Measurements from ENCODE around the gene MITF. TPM values are rescaled to one million over a fixed set of nuclear protein-coding genes. Genes with fewer than 3 reads are reported as not detected.

MITF gene
- total RNA-seq, 4 donors from 2014 or later: 2.1 to 9.1 (median 4.7) TPM

DNA sequence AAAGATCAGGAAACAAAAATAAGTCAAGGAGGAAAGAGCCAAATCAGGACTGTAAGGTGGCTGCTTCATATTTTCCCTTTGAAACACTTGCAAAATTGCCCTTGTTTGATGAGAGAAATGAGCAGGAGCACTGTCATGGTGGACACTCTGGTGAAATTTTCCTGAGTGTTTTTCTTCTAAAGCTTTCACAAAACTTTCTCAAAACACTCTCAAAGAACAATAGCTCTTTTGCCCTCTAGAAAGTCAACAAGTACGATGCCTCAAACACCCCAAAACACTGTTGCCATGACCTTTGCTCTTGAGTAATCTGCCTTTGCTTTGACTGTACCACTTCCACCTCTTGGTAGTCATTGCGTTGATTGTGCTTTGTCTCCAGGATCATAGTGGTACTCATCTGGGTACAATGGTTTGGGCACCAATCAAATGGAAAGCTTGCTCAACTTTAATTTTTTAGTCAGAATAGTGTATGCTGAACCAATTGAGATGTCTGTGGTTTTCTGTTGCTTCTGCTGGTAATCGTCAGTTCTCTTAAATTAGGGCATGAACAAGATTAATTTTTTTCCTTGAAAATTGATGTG is 13.2 kb upstream of the MITF start:
- Histone ChIP-seq H3K36me3 (no peaks in the 10 kb centered on the region), H3K27me3 (no peaks in the 10 kb centered on the region), H3K27ac (no peak overlapping the region), H3K4me3 (no peak overlapping the region), H3K9me3 (no peaks in the 10 kb centered on the region), H3K4me1 (no peaks in the 10 kb centered on the region)
- TF ChIP-seq, protein P1, sequence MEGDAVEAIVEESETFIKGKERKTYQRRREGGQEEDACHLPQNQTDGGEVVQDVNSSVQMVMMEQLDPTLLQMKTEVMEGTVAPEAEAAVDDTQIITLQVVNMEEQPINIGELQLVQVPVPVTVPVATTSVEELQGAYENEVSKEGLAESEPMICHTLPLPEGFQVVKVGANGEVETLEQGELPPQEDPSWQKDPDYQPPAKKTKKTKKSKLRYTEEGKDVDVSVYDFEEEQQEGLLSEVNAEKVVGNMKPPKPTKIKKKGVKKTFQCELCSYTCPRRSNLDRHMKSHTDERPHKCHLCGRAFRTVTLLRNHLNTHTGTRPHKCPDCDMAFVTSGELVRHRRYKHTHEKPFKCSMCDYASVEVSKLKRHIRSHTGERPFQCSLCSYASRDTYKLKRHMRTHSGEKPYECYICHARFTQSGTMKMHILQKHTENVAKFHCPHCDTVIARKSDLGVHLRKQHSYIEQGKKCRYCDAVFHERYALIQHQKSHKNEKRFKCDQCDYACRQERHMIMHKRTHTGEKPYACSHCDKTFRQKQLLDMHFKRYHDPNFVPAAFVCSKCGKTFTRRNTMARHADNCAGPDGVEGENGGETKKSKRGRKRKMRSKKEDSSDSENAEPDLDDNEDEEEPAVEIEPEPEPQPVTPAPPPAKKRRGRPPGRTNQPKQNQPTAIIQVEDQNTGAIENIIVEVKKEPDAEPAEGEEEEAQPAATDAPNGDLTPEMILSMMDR (IDR thresholded peaks at IDR 0.05): no peak
- TF ChIP-seq POLR2A (IDR thresholded peaks at IDR 0.05): no peak
- no peak for DNase-seq

DNA sequence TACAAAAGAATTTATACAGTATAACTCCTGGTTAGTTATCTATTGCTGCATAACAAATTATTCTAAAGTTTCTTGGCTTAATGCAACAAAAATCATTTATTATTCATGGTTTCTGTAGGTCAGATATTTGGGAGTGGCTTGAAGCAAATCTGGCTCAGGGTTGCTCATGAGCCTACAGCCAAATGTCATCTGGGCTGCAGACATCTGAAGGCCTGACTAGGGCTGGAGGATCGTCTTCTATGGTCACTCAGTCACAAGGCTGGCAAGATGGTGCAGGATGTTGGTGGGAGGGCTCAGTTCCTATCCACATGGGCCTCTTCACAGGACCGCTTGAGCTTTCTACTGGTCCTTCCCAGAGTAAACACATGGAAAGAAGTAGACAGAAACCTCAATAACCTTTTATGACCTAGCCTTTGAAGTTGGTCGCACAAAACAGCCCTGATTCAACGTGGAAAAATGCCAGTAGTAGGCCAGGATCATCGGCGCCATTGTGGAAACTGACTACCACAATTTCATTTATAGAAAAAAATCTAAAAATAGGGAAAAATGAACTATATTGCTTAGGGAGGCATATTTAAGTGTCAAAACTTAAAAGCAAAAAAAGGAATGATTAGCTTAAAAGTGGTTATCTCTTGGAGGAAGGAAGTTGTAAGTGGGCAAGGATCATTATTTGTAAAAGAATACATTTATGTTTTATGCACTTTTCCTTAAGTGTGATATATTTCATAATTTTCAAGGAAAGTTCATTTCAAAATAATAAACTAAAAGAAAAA is 9.9 kb upstream of the MITF start:
- no peaks in the 10 kb centered on the region for H3K9me3 ChIP-seq
- no peak overlapping the region for H3K4me3 ChIP-seq
- DNase-seq: no peak
- TF ChIP-seq POLR2A (IDR thresholded peaks at IDR 0.05): no peak
- TF ChIP-seq, protein P1 (IDR thresholded peaks at IDR 0.05): no peak
- H3K36me3 ChIP-seq: no peaks in the 10 kb centered on the region
- H3K27me3 ChIP-seq: no peaks in the 10 kb centered on the region
- no peak overlapping the region for H3K27ac ChIP-seq
- H3K4me1 ChIP-seq: no peaks in the 10 kb centered on the region

DNA sequence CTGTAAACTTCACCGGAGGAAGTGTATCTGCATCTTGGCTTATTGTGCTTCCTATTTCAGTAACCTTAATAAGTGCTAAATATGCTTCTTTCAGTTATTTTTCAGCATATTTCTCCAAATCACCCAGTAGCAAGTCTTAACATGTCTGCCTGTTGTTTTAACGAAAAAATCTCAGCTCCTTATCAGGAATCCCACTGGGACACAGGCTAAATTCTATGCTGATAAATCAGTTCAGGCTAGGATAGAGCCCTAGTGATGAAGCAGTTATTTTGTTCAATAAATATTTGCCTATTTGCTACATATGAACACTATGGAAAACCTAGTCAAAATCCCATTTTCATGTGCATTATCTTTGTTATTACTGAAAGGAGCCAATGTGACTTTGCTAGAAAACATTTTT is 8.2 kb upstream of the MITF start:
- Histone ChIP-seq H3K27me3 (no peaks in the 10 kb centered on the region), H3K27ac (no peak overlapping the region), H3K9me3 (no peaks in the 10 kb centered on the region), H3K36me3 (no peaks in the 10 kb centered on the region), H3K4me1 (no peaks in the 10 kb centered on the region), H3K4me3 (no peak overlapping the region)
- no peak for TF ChIP-seq POLR2A (IDR thresholded peaks at IDR 0.05)
- TF ChIP-seq, protein P1 (IDR thresholded peaks at IDR 0.05): no peak
- no peak for DNase-seq

DNA sequence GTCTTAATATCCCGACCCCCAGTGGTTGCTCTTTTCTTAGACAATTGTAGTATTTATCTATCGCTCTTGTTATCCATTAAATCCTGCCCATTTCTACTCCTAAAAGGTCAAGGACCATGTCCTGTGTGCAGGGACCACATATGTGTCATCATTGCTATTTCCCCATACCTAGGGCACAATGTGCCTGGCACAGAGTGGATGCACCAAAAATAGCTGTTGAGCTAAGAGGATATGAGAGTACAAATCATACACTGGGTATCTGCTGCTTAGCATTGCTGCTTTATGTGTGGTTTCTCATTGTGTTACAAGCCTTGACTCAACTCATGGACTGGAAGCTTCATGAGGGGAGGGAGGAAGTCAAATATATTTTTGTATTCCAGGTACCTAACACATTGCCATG is 3.4 kb upstream of the MITF start:
- no peak for DNase-seq
- Histone ChIP-seq H3K4me3 (no peak overlapping the region), H3K27me3 (no peaks in the 10 kb centered on the region), H3K36me3 (no peaks in the 10 kb centered on the region), H3K4me1 (peaks cover 0 to 5% (median 0%) of the 10 kb centered on the region in 4 donors), H3K9me3 (no peaks in the 10 kb centered on the region), H3K27ac (no peak overlapping the region)
- TF ChIP-seq, protein P1 (IDR thresholded peaks at IDR 0.05): no peak

DNA sequence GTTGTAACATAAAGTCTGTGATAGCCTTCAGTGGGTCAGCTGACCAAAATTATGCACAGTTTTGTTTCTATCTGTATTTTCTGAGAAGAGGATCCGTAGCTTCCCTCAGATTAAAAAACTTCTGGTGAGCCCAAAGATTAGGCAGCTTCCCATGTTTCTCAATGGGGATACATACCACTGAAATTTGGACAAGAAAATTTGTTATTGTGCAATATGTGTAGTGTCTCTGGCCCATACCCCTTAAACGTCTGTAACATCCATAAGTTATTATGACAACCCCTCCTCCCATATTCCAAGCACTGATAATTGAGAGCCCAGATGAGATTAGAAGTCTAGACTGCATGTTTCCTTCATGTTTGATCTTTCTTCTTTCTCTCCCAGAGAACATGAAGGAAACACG is 1.9 kb upstream of the MITF start:
- no peak for DNase-seq
- H3K27ac ChIP-seq: no peak overlapping the region

More for the DNA sequence above, 1.9 kb upstream of the MITF start:
- no peak for TF ChIP-seq POLR2A (IDR thresholded peaks at IDR 0.05)
- TF ChIP-seq, protein P1 (IDR thresholded peaks at IDR 0.05): no peak
- H3K36me3 ChIP-seq: no peaks in the 10 kb centered on the region
- no peaks in the 10 kb centered on the region for H3K27me3 ChIP-seq
- H3K4me1 ChIP-seq: peaks cover 0 to 5% (median 0%) of the 10 kb centered on the region in 4 donors
- H3K9me3 ChIP-seq: no peaks in the 10 kb centered on the region
- H3K4me3 ChIP-seq: no peak overlapping the region
